ENCODE data around the gene TMEM106A.
"Not testable (repeated sequence)": the region's sequence is repeated elsewhere in the genome, so short reads cannot be mapped to it uniquely, and the experiment has no call there.

TMEM106A gene, protein sequence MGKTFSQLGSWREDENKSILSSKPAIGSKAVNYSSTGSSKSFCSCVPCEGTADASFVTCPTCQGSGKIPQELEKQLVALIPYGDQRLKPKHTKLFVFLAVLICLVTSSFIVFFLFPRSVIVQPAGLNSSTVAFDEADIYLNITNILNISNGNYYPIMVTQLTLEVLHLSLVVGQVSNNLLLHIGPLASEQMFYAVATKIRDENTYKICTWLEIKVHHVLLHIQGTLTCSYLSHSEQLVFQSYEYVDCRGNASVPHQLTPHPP

DNA sequence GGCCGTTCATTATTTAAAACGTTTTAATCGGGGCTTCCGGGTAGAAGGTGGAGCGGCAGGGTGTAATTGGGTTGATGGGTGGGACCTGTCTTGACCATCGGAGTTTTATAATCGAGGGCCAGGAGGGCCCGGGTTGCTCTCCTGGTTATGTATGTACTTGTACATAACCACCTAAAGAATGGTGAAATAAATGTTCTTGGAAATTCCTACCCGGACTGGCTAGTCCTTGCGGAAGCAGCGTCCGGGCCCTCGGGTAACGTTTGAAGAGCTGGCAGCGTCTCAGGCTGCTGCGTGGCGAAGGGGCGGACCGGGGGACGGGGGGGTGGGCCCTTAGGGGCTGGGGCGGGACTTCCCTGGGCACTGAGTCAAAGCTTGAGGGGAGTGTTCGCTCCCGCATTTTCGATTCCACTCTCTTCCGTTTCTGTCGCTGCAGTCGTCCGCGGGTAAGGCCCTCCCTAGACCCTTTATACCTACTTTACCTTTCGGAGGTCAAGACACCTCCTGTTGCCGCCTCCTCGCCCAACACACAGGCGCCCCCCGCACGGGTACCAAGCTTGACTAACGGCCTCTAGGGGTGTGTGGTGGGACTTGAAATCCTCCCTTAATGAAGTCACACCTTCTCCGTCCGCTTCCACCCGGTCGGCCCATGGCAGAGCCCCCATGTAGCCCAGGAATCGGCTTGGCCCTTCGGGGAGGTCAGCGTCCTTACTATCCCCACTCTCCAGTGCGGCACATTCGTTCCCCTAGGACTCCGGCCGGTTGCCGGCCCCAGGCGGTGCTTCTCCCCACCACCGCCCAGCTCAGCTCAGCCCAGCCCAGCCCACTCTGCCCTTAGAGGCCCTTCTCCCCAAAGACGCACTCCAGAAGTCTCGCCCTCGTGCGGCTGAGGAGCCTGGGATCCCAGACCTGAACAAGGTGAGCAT, at the start of gene TMEM106A:
Gene TMEM106A (plus strand): TSS at position 396 of the 923 bp plus-strand sequence. CDS start 1,167 bp downstream, outside the sequence.
- DNase-seq: peak; percentile 75 to 78

DNA sequence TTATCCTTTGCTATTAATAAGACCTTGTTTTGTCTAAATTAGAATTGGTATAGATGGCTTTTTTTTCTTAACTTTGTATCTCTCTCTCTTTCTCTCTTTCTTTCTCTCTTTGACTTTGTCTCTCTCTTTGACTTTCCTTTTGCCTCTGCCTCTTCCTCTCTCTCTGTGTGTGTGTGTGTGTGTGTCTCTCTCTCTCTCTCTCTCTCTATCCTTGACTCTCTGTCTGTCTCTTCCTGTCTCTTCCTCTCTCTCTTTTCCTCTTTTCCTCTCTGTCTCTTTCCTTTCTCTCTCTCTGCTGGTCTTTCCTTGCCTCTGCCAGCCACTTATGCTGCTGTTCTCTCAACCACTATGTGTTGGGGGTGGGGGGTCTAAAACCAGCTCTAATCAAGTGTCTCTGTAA, 45.7 kb upstream of the TMEM106A start:
- not testable (repeated sequence) for DNase-seq

DNA sequence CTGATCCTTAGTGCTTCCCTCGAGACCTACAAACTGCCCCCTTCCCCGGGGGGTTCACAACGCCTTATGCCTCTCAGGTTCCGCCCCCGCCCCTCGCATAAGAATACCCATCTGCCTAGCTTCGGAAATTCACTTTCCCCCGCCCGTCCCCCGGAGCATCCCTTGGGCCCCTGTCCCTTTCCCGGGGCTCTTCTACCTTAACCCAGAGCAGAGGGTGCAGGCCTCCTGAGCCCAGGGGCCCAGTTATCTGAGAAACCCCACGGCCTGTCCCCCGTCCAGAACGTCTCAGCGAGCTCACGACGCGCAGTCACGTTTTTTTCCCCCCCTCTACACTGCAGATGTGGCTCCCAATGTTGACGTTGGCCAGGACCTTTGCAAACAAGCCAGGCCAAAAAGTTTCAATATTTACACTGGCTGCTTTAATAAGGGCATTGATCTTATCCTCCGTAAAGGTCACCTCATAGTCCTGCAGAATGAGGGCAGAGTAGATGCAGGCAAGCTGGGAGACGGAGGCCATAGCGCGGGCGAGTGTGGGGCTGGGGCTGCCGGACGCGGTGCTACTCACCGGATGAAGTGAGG, 42.0 kb upstream of the TMEM106A start:
- peak; percentile 34 to 36 for DNase-seq

DNA sequence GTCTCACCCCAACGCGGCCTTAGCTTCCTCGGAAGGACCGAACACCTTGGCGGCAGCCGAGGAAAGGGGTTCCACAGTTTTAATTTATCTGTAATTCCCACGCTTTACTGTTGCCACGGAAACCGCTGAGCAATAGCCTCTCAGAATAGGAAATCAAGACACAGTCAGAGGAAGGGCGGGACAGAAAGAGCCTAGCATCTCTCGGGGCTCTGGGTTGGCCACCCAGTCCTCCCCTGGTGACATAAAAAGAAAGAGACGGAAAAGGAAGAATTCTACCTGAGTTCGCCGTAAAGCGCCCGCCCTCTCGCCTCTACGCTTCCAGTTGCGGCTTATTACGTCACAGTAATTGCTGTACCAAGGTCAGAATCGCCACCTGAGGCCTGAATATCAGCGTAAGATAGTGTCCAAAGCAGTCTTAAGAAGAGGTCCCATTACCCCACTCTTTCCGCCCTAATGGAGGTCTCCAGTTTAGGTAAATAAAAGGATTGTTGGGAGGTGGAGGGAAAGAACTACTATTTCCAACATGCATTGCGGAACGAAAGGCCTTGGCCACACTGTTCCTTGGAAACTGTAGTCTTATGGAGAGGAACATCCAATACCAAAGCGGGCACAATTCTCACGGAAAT, 41.4 kb upstream of the TMEM106A start:
- DNase-seq: peak; percentile 85 to 86

DNA sequence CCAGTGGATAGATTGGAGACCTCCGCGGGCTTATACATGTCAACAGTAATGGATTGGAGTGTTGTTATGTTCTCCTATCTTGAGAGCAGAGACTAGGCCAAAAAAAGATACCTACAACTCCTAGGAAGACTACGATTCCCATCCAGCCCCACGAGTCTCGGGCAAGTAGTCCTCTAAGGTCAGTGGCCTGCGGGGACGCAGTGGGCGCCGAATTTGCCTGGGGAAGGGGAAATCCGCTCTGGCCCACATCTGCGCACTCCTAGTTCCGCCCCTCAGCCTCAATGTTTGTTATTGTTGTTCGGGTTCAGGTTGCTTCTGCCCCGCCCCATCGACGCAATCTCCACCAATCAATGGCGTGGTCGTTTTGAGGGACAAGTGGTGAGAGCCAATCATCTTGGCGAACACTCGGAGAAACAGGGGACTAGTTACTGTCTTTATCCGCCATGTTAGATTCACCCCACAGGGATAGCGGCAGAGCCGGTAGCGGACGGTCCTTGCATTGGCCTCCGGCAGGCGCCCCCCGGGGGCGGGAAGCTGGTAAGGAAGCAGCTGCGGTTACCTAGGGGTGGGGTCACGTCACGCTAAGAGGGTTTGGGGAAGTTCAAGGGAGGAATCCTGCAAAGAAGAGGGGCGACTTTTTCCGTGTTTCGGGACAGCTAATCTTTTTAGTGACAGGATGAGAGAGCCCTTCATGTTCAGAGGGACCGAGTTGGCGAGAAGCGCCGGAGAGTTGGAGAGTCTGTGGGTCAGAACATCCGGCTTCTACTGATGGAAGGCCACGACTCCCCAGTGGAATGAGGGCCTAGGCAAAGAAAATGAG, 40.7 kb upstream of the TMEM106A start, which contains the start of gene NBR1:
Gene NBR1 (plus strand): TSS at position 449 of the 820 bp plus-strand sequence. CDS start 4,586 bp downstream, outside the sequence.
- peak; percentile 92 to 94 for DNase-seq

DNA sequence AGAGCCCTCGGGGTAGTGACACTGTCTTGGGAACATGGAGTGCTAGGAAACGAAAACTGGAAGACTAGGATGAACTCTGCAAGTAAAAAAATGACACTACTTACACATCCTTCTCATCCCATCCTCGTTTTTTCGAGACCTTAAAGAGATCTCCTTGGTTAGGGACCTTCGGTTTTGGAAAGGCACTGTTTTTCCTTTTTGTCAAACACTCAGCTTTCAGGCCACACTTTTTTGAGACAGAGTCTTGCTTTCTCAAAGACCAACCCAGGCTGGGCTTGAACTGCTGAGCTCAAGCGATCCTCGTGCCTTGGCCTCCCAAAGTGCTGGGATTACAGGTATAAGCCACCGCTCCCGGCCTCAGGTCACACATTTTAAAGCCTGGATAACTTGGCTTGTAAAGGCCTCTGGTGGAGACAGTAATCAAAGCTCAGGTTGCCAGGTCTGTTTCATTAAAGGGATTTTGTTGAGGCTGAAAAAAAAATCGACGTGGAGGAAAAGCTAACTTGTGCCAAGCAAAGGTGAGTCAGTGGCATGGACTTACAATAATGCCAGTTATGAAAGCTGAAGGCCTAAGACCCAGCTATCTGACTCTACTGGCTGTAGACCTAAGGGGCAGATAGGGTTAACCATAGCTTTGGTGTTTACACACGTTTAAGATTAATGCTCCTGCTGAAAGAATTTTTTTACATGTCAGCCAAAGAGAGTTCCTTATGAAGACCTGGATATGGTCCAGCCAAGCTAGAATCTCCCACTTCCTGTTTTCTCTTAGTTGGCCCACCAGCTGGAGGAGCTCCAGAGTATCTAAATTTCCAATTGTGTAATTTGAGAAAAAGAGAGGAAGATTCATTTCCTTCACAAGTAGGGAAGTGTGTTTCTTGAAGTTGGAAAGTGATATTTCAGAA, 39.8 kb upstream of the TMEM106A start:
- peak; percentile 6 to 19 for DNase-seq

DNA sequence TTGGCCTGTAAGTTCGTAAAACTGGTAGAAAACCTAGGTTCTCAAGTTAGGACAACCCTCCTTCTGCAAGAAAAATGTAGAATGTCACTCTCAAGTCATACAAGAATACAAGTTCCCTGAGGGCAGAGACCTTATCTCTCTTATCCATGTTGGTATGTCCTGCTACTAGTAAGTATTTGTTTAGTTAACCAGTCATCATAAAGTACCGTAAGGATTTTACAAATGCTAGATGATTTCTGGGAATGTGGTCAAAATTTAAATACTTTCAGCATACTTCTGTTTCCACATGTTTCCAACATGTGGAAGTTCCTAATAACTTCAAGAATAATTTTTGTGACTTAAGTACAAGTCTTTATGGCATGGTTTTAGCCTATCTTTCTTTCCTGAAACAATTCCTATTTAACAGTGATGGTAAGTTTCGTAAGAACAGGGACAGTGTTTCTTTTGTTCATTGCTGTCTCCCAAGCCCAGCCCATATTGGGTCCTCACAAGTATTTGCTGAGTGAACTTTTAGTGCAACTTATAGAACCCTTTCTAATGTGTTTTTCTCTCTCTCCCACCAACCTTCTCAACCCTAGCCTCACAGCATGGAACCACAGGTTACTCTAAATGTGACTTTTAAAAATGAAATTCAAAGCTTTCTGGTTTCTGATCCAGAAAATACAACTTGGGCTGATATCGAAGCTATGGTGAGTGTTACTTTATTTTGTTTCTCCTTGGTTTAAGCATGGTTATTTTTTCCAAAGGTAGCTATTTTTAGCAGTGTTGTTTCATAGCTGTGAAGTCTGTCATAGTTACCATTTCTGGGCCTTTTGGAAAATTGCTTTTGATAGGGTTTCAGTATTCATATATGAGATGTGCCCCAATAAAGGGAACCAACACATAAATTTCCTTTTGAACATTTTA, 36.2 kb upstream of the TMEM106A start:
- DNase-seq: no peak

DNA sequence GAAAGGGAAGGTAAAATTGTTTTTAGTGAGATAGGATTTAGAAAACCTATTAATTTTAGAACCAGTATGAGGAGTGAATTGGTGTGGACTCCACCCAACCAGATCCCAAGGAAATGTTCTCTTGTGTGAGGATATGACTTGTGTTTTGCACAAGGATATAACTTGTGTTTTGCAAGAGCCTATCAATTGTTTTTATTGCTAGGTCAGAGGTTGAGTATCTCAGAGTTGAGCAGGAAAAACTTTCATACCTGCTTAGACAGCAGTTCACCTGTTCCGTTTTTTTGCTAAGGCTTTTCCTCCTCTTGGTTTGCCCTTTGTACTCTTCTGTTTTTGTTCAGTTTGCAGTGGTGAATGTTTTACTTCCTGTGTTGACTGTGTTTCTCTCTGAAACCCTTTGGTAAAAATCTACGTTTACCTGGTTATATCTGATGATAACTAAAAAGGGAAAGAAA, 35.5 kb upstream of the TMEM106A start:
- DNase-seq: no peak

- DNase-seq: no peak
These were observed 27.8 kb upstream of the TMEM106A start for GRCh38 chr17:43183921-43184320.

GRCh38 chr17:43186656-43187055, 25.0 kb upstream of the TMEM106A start:
- DNase-seq: not testable (repeated sequence)

DNA sequence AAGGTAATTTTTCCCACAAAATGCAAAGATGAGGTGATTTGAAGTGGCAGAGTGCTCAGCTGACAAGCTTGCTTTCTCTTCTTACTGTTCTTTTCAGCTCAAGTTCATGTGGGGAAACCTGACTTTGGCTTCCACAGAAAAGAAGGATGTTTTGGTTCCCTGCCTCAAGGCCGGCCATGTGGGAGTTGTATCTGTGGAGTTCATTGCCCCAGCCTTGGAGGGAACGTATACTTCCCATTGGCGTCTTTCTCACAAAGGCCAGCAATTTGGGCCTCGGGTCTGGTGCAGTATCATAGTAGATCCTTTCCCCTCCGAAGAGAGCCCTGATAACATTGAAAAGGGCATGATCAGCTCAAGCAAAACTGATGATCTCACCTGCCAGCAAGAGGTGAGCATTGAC, 18.4 kb upstream of the TMEM106A start:
- no peak for DNase-seq

- no peak for DNase-seq
These were observed 12.0 kb upstream of the TMEM106A start for GRCh38 chr17:43199633-43200032.

DNA sequence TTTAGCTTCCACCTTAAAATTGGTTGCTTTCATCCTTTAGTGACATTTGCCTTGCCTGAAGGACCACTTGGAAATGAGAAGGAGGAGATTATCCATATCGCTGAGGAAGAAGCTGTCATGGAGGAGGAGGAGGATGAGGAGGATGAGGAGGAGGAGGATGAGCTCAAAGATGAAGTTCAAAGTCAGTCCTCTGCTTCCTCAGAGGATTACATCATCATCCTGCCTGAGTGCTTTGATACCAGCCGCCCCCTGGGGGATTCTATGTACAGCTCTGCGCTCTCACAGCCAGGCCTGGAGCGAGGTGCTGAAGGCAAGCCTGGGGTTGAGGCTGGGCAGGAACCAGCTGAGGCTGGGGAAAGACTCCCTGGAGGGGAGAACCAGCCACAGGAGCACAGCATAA, 11.5 kb upstream of the TMEM106A start:
- DNase-seq: no peak

GRCh38 chr17:43203013-43203412, 8.7 kb upstream of the TMEM106A start:
- not testable (repeated sequence) for DNase-seq

DNA sequence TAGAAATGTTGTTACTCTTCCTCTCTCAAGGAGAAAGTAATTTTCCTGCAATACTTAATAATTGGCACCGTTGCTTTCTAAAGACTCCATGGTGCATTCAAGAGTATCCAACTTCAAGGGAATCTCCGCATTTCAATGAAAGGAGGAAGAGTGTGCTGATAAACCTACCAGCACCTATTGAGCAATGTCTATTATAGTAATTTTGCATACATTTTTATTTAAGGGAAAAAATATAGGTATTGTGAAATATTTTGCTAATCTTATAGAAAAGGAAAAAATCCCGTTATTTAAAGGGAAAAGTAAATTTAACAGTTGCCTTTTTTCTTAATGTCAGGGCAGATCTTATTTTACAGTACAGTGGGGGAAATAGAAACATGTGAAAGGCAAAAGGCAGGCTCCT, 1.1 kb upstream of the TMEM106A start:
- DNase-seq: no peak

DNA sequence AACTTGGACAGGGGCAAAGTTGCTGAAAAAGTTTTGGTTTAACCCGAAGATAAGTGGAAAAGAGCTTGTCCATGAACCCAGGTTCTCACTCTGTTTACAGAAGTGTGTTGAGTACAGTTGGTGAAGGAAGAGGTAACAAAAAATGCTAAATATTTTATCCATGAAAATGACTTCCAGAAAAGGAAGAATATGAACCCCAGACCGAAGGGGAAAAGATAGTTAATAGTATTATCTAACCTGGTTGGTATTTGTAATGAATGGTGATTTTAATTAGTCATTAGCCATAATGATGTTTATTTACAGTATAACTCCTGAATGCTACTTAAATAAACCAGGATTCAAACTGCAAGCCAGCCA, 574 bp upstream of the TMEM106A start:
- no peak for DNase-seq

DNA sequence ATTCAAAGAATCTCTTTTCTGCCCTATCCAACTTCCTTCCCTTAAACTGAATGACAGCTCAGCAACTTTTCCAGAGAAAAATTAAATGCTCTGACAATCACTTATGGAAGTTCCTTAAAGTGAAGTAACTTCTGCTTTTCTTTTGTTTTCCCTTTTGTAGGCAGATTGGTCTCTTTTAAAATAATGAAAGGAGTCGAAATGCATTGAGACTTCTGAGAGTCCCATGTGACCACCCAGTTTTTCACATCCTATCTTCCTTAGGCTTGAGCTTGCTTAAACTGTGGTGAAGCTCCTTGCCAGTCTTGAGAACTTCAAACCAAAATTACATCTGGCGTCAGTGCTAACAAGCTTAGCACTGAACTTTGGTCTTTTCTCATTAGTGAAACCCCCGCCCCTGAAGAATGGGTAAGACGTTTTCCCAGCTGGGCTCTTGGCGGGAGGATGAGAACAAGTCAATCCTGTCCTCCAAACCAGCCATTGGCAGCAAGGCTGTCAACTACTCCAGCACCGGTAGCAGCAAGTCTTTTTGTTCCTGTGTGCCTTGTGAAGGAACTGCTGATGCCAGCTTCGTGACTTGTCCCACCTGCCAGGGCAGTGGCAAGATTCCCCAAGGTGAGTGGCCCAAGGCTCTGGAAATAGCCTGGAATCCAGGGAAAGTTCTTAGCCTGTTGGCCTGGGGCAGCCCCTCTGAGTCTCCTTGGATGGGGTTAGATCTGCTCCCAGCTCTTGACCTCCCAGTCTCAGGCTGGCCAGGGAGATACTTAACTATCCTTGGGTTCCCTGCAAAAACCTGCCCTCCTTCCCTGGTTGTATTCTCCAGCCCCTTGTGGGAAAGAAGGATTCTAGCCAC, 1.2 kb downstream of the TMEM106A start:
- no peak for DNase-seq

DNA sequence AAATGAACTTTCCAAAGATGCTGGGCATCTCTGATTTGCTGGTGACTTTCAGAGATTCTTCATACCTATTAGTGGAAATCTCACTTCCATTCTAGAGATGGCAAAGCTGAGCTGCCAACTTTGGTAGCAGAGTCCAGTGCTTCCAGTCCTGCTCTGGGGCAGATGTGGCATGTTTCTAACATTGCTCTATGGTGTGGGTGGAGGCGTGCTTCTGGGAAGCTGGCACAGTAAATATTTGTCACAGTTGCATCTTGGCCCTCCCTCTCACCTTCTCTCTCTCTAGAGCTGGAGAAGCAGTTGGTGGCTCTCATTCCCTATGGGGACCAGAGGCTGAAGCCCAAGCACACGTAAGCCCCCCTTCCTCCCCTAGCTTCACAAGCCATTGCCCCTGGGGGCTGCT, 1.9 kb downstream of the TMEM106A start:
- DNase-seq: no peak

DNA sequence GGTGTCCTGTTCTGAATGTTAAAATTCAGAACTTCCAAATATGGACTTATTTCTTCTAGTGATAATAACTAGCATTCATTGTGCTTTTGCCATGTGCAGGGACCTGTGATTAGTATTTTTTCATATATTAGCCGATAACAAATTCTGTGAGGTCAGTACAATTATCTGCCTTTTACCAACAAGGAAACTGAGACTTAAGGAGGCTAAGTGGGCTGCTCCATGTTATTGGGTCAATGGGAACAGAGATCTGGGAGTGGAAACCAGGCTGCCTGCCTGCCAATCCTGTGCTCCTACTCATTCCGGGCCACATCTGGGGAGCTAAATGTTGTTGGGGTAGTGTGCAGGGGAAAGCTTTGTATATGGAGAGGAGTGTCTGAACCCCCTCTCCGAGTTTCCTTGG, 3.7 kb downstream of the TMEM106A start:
- no peak for DNase-seq

All from stimulated activated CD4-positive, alpha-beta T cell treated with anti-CD3 and anti-CD28 coated beads, Interleukin-2, amount 100 ng/mL, for 24 hours (primary cell).